Stimulated activated CD8-positive, alpha-beta memory T cell treated with anti-CD3 and anti-CD28 coated beads, Interleukin-7, amount 100 ng/mL, for 4 hours (primary cell): ENCODE data around the gene TVP23A.
"Not testable (repeated sequence)": the region's sequence is repeated elsewhere in the genome, so short reads cannot be mapped to it uniquely, and the experiment has no call there.

Experiments used
- DNase-seq, 2 donors: peaks; one replicate each; pipeline ENCODE4 v3.0.0-alpha.2; 2020; ENCODE audit warnings: low read depth in 2 of 2

Gene TVP23A

DNA sequence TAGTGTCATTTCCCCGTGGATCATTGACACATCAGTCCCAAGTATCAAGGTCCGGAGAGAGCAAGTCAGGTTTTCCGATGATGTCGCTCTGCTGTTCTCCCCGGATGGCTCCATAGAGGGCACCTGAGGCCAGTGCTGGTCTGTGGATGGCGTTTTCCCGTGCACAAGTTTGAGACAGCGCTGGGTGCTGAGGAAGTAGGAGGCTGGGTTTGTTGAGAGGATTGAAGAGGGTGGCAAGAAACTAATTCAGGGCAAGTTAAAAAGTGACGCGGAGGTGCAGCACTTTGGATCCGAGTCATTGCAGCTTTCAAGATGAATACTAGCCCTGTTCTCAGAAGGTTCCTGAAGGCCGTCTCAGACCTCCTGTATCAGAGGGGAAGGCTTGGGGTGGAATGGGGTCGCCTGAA lies 67.3 kb downstream of the TVP23A start:
- no peak for DNase-seq

DNA sequence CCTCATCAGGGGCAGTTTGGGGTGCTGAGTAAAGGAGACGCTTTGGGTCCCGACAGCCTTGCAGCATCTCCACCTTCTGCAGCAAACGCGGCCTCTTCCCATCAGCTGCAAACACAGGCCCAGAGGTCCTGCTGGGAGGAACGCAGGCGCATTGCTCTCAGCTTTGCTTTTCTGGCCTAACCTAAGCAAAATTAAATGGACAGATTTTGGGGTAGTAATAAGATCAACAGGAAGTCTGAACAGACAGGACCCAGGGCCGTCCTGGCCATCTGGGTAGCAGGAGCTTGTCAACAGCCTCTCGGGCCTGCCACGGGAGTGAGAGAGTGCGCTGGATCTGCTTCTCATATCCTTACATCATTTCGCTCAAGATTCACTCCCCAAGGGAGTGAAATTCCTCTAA lies 67.8 kb downstream of the TVP23A start:
- no peak for DNase-seq

DNA sequence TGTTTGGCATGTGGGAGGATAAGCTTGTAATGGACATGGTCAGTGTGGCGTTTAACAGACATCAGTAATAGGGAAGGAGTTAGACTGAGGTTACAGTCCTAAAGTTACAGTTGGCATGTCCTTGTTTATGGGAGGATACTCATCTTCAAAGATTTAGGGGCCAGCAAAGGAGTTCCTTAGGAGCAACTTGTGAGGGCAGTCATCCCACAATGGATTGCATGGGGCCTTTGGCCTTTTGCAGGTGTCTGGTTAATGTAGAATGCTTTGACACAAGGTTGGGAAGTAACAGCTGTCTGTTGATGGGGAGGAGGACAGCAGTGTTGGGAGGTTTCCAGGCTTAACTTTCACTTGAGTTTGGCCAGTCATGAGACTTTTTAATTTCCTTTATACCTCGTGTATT lies 72.8 kb downstream of the TVP23A start:
- DNase-seq = no peak

- DNase-seq = no peak
These were observed 74.1 kb downstream of the TVP23A start for GRCh38 chr16:10744370-10745030.

DNA sequence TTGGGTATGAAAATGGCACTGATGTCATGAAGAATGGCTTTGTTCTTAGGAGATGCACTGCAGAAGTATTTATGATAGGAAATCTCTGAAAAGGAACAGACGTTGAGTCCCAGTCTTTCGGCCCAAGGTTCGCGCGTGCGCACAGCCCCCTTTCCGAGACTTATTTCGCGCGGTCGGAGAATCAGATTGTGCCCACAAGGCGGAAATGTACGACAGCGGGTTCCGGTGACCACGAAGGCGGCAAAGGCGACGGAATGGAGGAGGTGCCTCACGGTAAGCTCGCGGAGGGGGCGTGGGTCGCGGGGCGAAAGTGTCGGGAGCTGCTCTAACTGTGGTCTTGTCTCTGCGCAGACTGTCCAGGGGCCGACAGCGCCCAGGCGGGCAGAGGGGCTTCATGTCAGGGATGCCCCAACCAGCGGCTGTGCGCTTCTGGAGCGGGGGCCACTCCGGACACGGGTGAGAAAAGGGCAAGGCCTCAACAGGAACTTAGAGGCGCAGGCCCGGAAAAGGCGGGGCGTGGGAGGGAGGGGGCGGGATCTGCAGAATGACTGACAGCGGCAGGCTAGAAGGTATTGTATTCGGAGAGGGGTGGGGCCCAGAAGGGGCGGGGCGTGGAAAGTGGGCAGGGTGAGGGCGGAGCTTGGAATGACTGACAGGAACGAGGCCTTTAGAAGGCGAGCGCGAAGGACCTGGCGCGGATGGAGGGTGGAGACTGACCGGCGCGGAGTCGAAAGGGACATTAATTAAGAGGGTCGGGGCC lies 74.8 kb downstream of the TVP23A start, which contains the start of gene NUBP1:
Gene NUBP1 (plus strand): TSS at position 233 of the 760 bp plus-strand sequence. CDS start 22 bp downstream, at position 255.
- peak; percentile 98 to 99 for DNase-seq

GRCh38 chr16:10743227-10743609 lies 75.4 kb downstream of the TVP23A start:
- DNase-seq = no peak

DNA sequence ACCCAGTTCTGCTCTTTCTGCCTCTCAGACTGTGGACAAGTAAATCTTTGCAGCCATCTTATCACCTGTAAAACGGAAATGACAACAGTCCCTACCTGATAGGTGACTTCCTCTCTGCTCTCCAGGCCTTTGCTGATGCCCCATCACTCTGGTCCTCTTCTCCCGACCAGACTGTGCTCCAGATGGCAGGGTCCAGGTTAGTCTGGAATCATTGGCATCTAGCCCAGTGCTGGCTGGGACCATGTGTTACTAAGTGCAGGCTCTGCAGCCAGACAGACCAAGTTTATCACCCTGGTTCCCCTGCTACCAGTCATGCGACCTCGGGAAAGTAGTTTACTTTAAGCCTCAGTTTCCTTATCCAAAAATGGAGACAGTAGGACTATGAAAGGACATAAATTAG lies 76.8 kb downstream of the TVP23A start:
- no peak for DNase-seq

DNA sequence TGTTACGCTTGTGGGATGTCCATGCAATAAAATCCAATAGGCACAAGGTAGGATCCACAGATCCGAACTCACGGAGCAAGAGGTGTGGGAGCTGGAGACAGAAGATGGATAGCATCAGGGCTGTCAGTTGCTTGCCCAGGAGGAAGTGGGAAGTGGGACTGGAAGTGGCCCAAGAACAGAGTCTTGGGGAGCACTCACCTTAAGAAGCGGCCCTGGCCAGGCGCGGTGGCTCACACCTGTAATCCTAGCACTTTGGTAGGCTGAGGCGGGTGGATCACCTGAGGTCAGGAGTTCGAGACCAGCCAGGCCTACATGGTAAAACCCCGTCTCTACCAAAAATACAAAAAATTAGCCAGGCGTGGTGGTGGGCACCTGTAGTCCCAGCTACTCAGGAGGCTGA lies 77.3 kb downstream of the TVP23A start:
- DNase-seq = not testable (repeated sequence)

GRCh38 chr16:10740845-10741208 lies 77.8 kb downstream of the TVP23A start:
- no peak for DNase-seq

DNA sequence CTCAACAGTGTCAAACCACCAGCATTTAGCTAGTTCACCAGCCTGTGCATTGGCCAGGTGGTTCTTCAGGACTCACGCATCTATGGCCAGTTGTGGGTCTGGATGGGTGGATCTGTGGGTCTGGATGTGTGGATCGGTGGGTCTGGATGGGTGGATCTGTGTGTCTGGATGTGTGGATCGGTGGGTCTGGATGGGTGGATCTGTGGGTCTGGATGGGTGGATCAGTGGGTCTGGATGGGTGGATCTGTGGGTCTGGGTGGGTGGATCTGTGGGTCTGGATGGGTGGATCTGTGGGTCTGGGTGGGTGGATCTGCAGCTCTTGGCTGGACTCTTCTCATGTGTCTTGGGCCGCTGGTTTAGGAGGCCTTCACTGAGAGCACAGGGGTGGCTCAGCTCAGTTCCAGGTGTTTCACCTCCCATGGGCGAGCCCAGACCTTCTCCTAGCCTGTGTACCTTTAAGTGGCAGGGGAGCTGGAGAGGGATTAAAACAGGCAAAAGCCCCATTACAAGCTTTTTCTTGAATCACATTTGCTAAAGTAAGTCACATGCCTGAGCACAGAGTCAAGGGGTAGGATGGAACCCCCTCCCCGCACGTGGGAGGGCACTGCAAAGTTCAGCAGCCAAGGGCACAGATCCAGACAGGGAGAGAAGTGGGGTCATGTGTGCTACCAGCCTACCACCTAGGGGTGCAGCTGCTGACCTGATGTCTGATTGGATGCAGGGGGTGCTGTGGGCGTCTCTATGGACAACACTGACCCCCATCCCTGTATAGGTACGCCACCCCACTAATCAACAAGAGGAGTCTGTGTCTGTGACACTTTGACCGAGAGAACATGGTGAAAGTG lies 78.4 kb downstream of the TVP23A start:
- no peak for DNase-seq

- DNase-seq = peak; percentile 10 to 33
These were observed 80.1 kb downstream of the TVP23A start for GRCh38 chr16:10738231-10739077.

- DNase-seq = peak; percentile 35 to 44
These were observed 81.4 kb downstream of the TVP23A start for GRCh38 chr16:10737068-10737625.

GRCh38 chr16:10731790-10732189 lies 86.8 kb downstream of the TVP23A start:
- DNase-seq = no peak

- no peak for DNase-seq
These were observed 89.2 kb downstream of the TVP23A start for GRCh38 chr16:10729104-10730048.

- DNase-seq = no peak
These were observed 90.3 kb downstream of the TVP23A start for GRCh38 chr16:10728003-10728887.
